Colonic mucosa (tissue), 4 donors: ENCODE results near the gene PCCA. TPM values are rescaled to one million over a fixed set of nuclear protein-coding genes. Genes with fewer than 3 reads are reported as not detected.
A peak's percentile ranks its signal among the peaks of the same experiment; 100 is the strongest.
"Not testable (repeated sequence)": the region's sequence is repeated elsewhere in the genome, so short reads cannot be mapped to it uniquely, and the experiment has no call there.

Experiments
- DNase-seq: peaks from one replicate; pipeline ENCODE4 v3.0.0-alpha.2; 2020
- H3K27ac ChIP-seq: fragments of 200-600 bp; one replicate; pipeline ENCODE4 v1.8.0; 2021
- H3K27me3 ChIP-seq: fragments of 200-600 bp; one replicate; pipeline ENCODE4 v1.8.0; 2021
- H3K36me3 ChIP-seq: fragments of 200-600 bp; one replicate; pipeline ENCODE4 v1.8.0; 2021
- H3K4me1 ChIP-seq: fragments of 200-600 bp; one replicate; pipeline ENCODE4 v1.8.0; 2021; ENCODE audit warnings: mild to moderate bottlenecking
- H3K4me3 ChIP-seq: fragments of 200-600 bp; one replicate; pipeline ENCODE4 v1.8.0; 2021
- H3K9ac ChIP-seq, 2 donors: one replicate each; pipeline ENCODE4 v1.7.0; 2013; ENCODE audit warnings: control low read depth in 2 of 2, low read depth in 2 of 2, low read length in 2 of 2
- H3K9me3 ChIP-seq: fragments of 200-600 bp; one replicate; pipeline ENCODE4 v1.8.0; 2021
- CTCF ChIP-seq: fragments of 200-600 bp; IDR thresholded peaks from one replicate; pipeline ENCODE4 v1.8.0; 2022; ENCODE audit warnings: antibody characterized with exemption, mild to moderate bottlenecking
- intact Hi-C: fragments of 100-400 bp; cut with DNase I; formaldehyde crosslinking; loops from one replicate; pipeline ENCODE4 v1.14.1; 2022
- total RNA-seq, 2 donors: library from RNA; stranded (reverse); fragmentation: NEBNext Ultra II Directional in 1 of 2; extraction: Animal tissue kit (Norgen Biotek cat#: 25700) in 1 of 2; gene quantifications; one replicate each; pipeline ENCODE4 v1.2.1, GENCODE V29; 2021
- donor health status: healthy.
- donor health status: DM: no; HTN: no; CAD: no.
- donor health status: DM: no; HTN: no; CAD: no.

Gene PCCA
- total RNA-seq, 2 donors from 2014 or later = 65.5 to 109 TPM

GRCh38 chr13:100130930-100131511 is 42.1 kb downstream of the PCCA start:
- H3K4me3 ChIP-seq = no peak overlapping the region
- no peak for DNase-seq
- intact Hi-C loops = no loop called here
- no peaks in the 10 kb centered on the region for H3K36me3 ChIP-seq
- peaks cover 7% of the 10 kb centered on the region for H3K4me1 ChIP-seq
- TF ChIP-seq CTCF = no peak
- H3K9me3 ChIP-seq = no peaks in the 10 kb centered on the region
- H3K9ac ChIP-seq = no peak overlapping the region
- H3K27me3 ChIP-seq = no peaks in the 10 kb centered on the region
- H3K27ac ChIP-seq = no peak overlapping the region

- Histone ChIP-seq H3K4me3 (no peak overlapping the region), H3K9me3 (no peaks in the 10 kb centered on the region), H3K36me3 (no peaks in the 10 kb centered on the region), H3K27me3 (no peaks in the 10 kb centered on the region), H3K9ac (no peak overlapping the region), H3K27ac (no peak overlapping the region), H3K4me1 (peaks cover 7% of the 10 kb centered on the region)
- TF ChIP-seq CTCF = no peak
- intact Hi-C loops = no loop called here
- no peak for DNase-seq
Measured at GRCh38 chr13:100131863-100132574, 43.1 kb downstream of the PCCA start.

GRCh38 chr13:100138859-100139491 is 50.1 kb downstream of the PCCA start:
- Histone ChIP-seq H3K27me3 (no peaks in the 10 kb centered on the region), H3K4me1 (no peaks in the 10 kb centered on the region), H3K9ac (no peak overlapping the region), H3K27ac (no peak overlapping the region), H3K36me3 (no peaks in the 10 kb centered on the region), H3K4me3 (no peak overlapping the region), H3K9me3 (no peaks in the 10 kb centered on the region)
- no peak for DNase-seq
- intact Hi-C loops = no loop called here
- TF ChIP-seq CTCF = no peak

- no peak for TF ChIP-seq CTCF
- H3K27me3 ChIP-seq = no peaks in the 10 kb centered on the region
- intact Hi-C loops = no loop called here
- H3K4me3 ChIP-seq = no peak overlapping the region
- H3K9ac ChIP-seq = no peak overlapping the region
- no peaks in the 10 kb centered on the region for H3K36me3 ChIP-seq
- no peaks in the 10 kb centered on the region for H3K9me3 ChIP-seq
- H3K27ac ChIP-seq = peak overlapping the region; percentile 48
- DNase-seq = no peak
- H3K4me1 ChIP-seq = no peaks in the 10 kb centered on the region
Measured at GRCh38 chr13:100139817-100140216, 50.9 kb downstream of the PCCA start.

- no peak for DNase-seq
- no peaks in the 10 kb centered on the region for H3K9me3 ChIP-seq
- peak overlapping the region; percentile 48 for H3K27ac ChIP-seq
Measured at GRCh38 chr13:100140441-100140840, 51.5 kb downstream of the PCCA start.

GRCh38 chr13:100141461-100141961 is 52.6 kb downstream of the PCCA start:
- intact Hi-C loops, H3K4me3 ChIP-seq, H3K4me1 ChIP-seq, H3K27me3 ChIP-seq, H3K9ac ChIP-seq, H3K9me3 ChIP-seq, H3K36me3 ChIP-seq: not testable (repeated sequence)
- peak; percentile 73 for DNase-seq
- H3K27ac ChIP-seq = peak overlapping the region; percentile 48

More at GRCh38 chr13:100140441-100140840, 51.5 kb downstream of the PCCA start:
- no peak for TF ChIP-seq CTCF
- intact Hi-C loops = no loop called here
- Histone ChIP-seq H3K4me3 (no peak overlapping the region), H3K27me3 (no peaks in the 10 kb centered on the region), H3K36me3 (no peaks in the 10 kb centered on the region), H3K9ac (no peak overlapping the region), H3K4me1 (no peaks in the 10 kb centered on the region)
